VCaP (cell line): ENCODE results near the gene MUC20.
"Not testable (repeated sequence)": the region's sequence is repeated elsewhere in the genome, so short reads cannot be mapped to it uniquely, and the experiment has no call there.

Source experiments
- H3K27ac ChIP-seq: fragments of 450-650 bp; 2 replicates; pipeline ENCODE4 v1.5.1; 2017
- TF ChIP-seq, protein P1 (sequence below): fragments of 450-650 bp; conservative IDR thresholded peaks from 2 replicates; pipeline ENCODE4 v1.5.1; 2017; ENCODE audit warnings: mild to moderate bottlenecking, moderate library complexity

The MUC20 gene

DNA sequence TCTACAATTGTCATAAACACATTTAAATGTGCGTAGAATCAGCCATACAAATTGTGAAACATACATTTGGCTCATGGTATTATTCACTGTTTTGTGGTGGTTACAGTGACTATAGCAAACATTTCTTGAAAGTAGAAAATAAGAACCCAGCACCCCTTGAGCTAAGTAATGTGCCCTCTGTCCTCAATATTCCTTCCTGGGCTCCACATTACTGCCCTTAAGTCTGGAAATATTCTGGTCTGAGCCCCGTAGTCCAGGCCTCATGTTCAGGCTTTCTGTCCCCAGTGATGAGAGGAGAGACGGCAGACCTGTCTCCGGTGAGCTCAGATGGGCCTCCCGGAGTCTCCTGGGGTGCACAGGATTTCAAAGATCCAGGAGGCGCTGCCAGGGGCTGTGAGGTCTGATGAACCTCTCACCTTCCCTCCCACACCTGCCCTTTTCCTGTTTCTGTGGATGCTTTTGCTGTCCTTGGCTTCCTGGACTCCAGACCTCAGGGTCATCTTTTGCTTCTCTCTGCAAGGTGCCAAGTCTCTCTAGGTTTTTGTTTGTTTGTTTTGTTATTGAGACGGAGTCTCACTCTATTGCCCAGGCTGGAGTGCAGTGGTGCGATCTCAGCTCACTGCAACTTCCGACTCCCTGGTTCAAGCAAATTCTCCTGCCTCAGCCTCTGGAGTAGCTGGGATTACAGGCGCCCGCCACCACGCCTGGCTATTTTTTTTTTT is 8.8 kb upstream of the MUC20 start:
- H3K27ac ChIP-seq = no peak overlapping the region
- TF ChIP-seq, protein P1, sequence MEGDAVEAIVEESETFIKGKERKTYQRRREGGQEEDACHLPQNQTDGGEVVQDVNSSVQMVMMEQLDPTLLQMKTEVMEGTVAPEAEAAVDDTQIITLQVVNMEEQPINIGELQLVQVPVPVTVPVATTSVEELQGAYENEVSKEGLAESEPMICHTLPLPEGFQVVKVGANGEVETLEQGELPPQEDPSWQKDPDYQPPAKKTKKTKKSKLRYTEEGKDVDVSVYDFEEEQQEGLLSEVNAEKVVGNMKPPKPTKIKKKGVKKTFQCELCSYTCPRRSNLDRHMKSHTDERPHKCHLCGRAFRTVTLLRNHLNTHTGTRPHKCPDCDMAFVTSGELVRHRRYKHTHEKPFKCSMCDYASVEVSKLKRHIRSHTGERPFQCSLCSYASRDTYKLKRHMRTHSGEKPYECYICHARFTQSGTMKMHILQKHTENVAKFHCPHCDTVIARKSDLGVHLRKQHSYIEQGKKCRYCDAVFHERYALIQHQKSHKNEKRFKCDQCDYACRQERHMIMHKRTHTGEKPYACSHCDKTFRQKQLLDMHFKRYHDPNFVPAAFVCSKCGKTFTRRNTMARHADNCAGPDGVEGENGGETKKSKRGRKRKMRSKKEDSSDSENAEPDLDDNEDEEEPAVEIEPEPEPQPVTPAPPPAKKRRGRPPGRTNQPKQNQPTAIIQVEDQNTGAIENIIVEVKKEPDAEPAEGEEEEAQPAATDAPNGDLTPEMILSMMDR = no peak

DNA sequence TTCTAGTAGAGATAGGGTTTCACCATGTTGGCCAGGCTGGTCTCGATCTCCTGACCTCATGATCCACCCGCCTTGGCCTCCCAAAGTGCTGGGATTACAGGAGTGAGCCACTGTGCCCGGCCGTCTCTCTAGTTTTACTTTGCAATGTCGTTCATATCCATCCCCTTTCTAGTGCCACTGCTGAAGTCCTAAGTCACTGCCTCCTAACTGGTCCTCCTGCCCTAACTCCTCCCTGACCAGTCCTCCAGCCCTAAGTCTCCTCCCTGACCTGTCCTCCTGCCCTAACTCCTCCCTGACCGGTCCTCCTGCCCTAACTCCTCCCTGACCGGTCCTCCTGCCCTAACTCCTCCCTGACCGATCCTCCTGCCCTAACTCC is 8.3 kb upstream of the MUC20 start:
- H3K27ac ChIP-seq = not testable (repeated sequence)

DNA sequence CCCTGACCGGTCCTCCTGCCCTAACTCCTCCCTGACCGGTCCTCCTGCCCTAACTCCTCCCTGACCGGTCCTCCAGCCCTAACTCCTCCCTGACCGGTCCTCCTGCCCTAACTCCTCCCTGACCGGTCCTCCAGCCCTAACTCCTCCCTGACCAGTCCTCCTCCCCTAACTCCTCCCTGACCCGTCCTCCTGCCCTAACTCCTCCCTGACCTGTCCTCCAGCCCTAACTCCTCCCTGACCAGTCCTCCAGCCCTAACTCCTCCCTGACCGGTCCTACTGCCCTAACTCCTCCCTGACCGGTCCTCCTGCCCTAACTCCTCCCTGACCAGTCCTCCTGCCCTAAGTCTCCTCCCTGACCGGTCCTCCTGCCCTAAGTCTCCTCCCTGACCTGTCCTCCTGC is 7.6 kb upstream of the MUC20 start:
- H3K27ac ChIP-seq = not testable (repeated sequence)

DNA sequence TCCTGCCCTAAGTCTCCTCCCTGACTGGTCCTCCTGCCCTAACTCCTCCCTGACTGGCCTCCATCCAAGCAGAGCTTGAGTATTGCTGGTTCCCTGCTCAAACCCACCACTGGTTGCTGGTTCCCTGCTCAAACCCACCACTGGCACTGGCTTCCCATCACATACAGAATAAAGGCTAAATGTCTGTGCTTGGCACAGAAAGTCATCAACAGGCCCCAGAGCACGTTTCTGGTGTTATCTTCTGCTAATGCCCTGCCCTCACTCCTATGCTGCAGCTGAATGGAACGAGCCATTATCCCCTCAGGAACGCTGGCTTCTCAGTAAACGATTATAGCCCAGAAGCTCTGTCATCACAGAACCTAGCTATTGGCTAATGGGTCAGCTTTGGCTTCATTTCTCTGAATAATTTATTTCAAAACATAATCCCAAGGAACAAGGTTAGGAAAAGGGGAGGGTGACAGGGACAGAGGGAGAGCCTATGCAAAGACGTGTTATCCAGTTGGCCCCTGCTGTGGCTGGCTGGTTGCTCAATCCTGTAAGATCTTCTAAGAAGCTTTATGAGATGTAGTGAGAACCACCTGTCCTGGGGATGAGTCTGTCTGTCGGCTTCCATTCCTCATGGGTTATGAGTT is 6.3 kb upstream of the MUC20 start:
- no peak overlapping the region for H3K27ac ChIP-seq
- TF ChIP-seq, protein P1 = no peak

DNA sequence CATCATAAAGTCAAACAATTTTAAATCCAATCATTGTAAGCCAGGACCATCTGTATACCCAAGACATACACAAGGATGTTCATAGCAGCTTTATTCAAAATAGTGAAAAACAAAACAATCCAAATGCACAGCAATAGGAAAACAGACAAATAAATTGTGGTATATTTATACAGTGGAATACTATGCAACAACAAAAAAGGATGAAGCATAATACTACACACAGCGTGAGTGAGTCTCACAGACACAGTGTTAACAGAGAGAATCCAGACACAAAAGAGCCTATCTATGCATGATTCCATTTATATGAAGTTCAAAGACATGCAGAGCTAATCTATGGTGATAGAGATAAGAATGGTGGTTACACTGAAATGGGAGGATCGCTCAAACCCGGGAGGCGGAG is 5.6 kb upstream of the MUC20 start:
- TF ChIP-seq, protein P1 = no peak

DNA sequence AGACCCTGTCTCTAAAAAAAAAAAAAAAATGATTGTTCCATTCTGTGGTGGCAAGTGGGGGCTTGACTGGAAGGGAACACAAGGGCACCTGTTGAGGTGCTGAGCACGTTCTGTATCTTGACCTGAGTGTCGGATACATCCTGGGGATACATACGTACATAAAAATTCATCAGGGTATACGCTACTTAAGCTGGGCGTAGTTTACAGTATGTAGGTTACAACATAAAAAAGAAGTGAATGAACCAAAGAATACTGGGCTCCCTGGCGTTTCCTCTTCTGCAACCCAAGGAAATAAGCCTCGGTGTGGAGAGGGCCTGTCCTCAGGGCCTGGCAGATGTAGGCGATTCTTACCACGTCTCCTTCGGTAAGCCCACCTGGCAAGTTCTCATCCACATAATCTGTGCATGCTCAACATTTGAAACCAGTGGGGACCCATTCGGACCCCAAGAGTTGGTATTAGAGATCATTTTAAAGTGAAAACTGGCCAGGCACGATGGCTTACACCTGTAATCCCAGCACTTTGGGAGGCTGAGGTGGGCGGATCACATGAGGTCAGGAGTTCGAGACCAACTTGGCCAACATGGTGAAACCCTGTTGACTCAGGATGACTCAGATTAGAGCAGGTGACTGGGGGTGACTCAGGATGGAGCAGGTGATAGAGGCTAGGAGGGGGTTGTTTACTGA is 5.1 kb upstream of the MUC20 start:
- H3K27ac ChIP-seq = no peak overlapping the region
- TF ChIP-seq, protein P1 = no peak

More for the DNA sequence above, 5.6 kb upstream of the MUC20 start:
- no peak overlapping the region for H3K27ac ChIP-seq

DNA sequence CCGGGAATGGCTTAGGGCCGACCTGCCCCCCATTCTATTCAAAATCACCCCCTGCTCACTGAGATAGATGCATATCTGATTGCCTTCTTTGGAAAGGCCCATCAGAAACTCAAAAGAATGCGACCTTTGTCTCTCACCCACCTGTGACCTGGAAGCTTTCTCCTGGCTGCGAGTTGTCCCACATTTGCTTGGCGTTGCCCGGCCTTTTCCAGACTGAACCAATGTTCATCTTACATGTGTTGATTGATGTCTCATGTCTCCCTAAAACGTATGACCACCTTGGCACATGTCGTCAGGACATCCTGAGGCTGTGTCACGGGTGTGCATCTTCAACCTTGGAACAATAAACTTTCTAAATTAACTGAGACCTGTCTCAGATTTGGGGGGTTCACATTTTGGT is 3.4 kb upstream of the MUC20 start:
- TF ChIP-seq, protein P1 = no peak
- no peak overlapping the region for H3K27ac ChIP-seq

DNA sequence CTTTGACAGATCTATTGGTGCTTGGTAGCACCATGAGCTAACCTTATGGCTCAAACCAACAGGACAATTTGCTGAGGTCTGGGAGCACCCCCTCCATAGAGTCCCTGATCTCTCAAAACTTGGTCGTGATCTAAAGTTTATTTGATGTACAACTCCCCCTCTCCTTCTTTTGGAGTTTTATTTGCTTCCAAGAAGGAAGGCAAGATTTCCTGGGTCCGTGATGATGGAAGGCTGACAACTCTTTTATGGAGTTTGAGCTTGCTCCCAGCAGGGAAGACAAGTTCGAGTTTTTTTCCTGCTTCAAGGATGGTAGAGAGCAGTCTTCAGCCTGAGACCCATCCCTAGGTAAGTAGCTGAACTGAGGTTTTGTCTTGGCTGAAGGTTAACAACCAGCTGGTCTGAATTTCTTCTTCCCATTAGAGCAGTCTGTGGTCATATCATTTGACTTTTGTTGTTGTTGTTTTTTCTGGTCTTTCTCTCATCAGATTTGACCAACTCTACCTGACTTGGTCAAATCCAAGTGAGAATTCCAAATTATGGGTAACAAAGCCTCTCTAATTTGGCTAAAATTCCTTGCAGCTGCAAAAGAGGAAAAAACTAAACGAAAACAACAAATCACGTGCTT is 2.8 kb upstream of the MUC20 start:
- no peak overlapping the region for H3K27ac ChIP-seq
- TF ChIP-seq, protein P1 = no peak
